Stimulated activated CD4-positive, alpha-beta T cell treated with anti-CD3 and anti-CD28 coated beads, Interleukin-4, amount 100 ng/mL, for 24 hours (primary cell): ENCODE measurements around the gene SLC66A1.
"Not testable (repeated sequence)": the region's sequence is repeated elsewhere in the genome, so short reads cannot be mapped to it uniquely, and the experiment has no call there.

Experiments
- DNase-seq: peaks from one replicate; pipeline ENCODE4 v3.0.0-alpha.2; 2020

SLC66A1 gene

GRCh38 chr1:19311931-19312781 is at the start of gene SLC66A1, which contains the start of gene AKR7A2:
Gene SLC66A1, plus strand, starts transcription at chr1:19312326. Its CDS starts 5,352 bp downstream, at chr1:19317678.
Gene AKR7A2, minus strand, starts transcription at chr1:19312144. Its CDS starts 20 bp downstream, at chr1:19312124.
- peak; percentile 87 for DNase-seq

- DNase-seq, result no peak
Observed at GRCh38 chr1:19262744-19263143, 49.4 kb upstream of the SLC66A1 start.

- DNase-seq, result no peak
Observed at GRCh38 chr1:19268445-19268844, 43.7 kb upstream of the SLC66A1 start.

- not testable (repeated sequence) for DNase-seq
Observed at GRCh38 chr1:19269427-19270342, 42.4 kb upstream of the SLC66A1 start.

GRCh38 chr1:19270343-19270730 is 41.8 kb upstream of the SLC66A1 start:
- not testable (repeated sequence) for DNase-seq

GRCh38 chr1:19272064-19272463 is 40.1 kb upstream of the SLC66A1 start:
- no peak for DNase-seq

GRCh38 chr1:19273106-19273843 is 38.9 kb upstream of the SLC66A1 start:
- DNase-seq, result no peak

- not testable (repeated sequence) for DNase-seq
Observed at GRCh38 chr1:19273844-19274531, 38.1 kb upstream of the SLC66A1 start.

- no peak for DNase-seq
Observed at GRCh38 chr1:19274636-19275035, 37.5 kb upstream of the SLC66A1 start.

- no peak for DNase-seq
Observed at GRCh38 chr1:19283891-19284290, 28.2 kb upstream of the SLC66A1 start.

GRCh38 chr1:19284881-19285280 is 27.2 kb upstream of the SLC66A1 start:
- DNase-seq, result no peak

- not testable (repeated sequence) for DNase-seq
Observed at GRCh38 chr1:19285366-19285765, 26.8 kb upstream of the SLC66A1 start.

GRCh38 chr1:19285807-19286206 is 26.3 kb upstream of the SLC66A1 start:
- not testable (repeated sequence) for DNase-seq

GRCh38 chr1:19287436-19288185 is 24.5 kb upstream of the SLC66A1 start:
- no peak for DNase-seq

GRCh38 chr1:19288324-19289241 is 23.5 kb upstream of the SLC66A1 start, which contains the start of gene AKR7A3:
Gene AKR7A3, minus strand, starts transcription at chr1:19288770. Its CDS starts 61 bp downstream, at chr1:19288709.
- peak; percentile 60 for DNase-seq

- DNase-seq, result no peak
Observed at GRCh38 chr1:19289244-19289643, 22.9 kb upstream of the SLC66A1 start.

GRCh38 chr1:19294638-19295037 is 17.5 kb upstream of the SLC66A1 start:
- no peak for DNase-seq

- DNase-seq, result no peak
Observed at GRCh38 chr1:19300211-19300610, 11.9 kb upstream of the SLC66A1 start.

GRCh38 chr1:19304081-19304480 is 8.0 kb upstream of the SLC66A1 start:
- DNase-seq, result not testable (repeated sequence)

- no peak for DNase-seq
Observed at GRCh38 chr1:19305880-19306279, 6.2 kb upstream of the SLC66A1 start.
